Glomerular visceral epithelial cell (primary cell): ENCODE measurements around the gene SLC7A10.
"Not testable (repeated sequence)": the region's sequence is repeated elsewhere in the genome, so short reads cannot be mapped to it uniquely, and the experiment has no call there.

Experiments used
- DNase-seq: peaks from one replicate; pipeline ENCODE4 v3.0.0-alpha.2; 2016; ENCODE audit errors: extremely low spot score

SLC7A10 gene

DNA sequence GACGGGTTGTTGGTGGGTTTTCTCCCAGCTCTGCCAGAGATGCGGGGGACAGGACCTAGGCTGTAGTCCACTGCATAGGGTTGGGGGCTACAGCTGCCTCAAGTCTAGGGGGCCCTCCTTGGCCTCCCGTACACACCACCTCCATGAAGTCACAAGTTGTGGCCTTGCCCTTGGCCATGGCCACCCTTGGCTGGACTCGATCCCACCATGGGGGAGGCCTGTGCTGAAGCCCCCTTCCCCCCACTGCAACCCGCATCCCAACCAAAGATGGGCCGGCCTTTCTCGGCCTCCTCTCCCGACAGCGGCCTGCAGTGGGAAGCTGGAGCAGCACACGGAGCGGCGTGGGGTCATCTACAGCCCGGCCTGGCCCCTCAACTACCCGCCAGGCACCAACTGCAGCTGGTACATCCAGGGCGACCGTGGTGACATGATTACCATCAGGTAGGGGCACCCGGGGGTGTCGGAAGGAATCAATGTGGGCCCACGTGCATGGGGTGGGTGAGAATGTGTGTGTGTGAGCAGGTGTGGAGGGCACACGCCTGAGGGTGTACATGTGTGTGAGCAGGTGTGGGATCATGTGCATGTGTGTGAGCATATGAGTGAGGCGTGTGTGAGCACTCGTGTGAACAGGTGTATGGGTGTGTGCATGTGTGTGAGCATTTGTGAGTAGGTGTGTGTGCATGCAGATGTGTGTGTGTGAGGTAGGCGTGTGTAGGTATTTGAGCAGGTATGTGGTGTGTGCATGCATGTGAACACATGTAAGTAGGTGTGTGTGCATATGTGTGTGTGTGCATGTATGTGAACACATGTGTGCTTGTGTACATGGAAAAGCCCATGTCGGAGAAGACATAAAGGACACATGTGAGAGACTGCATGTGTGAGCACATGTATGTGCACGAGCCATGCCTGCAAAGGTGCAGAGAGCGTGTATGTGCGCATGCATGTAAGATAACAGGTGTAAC, 22.8 kb downstream of the SLC7A10 start:
- DNase-seq, result no peak

- no peak for DNase-seq
Observed at GRCh38 chr19:33201886-33202545, 23.6 kb downstream of the SLC7A10 start.

- DNase-seq, result no peak
Observed at GRCh38 chr19:33201473-33201872, 24.2 kb downstream of the SLC7A10 start.

- DNase-seq, result no peak
Observed at GRCh38 chr19:33199441-33200265, 26.0 kb downstream of the SLC7A10 start.

DNA sequence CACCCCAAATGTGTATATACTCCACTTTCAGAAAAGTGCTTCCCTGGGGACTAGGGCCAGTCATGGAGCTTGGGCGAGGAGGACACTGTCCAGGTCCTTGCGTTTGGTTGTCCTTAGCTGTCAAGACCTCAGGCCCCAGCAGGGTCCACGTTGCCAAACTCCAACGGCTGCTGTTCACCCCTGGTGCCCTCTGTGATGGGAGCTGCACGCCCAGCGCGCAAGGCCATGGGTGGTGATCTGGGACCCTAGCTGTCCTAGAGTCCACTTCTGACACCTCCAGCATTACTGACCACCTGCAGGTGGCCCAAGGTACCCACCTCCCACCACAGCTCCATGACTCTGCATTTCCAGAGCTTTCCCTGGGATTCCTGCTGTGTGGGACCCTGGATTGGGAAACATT, 27.5 kb downstream of the SLC7A10 start:
- DNase-seq, result no peak

GRCh38 chr19:33197591-33198000, 28.1 kb downstream of the SLC7A10 start:
- DNase-seq, result no peak

- no peak for DNase-seq
Observed at GRCh38 chr19:33196446-33197193, 29.0 kb downstream of the SLC7A10 start.

DNA sequence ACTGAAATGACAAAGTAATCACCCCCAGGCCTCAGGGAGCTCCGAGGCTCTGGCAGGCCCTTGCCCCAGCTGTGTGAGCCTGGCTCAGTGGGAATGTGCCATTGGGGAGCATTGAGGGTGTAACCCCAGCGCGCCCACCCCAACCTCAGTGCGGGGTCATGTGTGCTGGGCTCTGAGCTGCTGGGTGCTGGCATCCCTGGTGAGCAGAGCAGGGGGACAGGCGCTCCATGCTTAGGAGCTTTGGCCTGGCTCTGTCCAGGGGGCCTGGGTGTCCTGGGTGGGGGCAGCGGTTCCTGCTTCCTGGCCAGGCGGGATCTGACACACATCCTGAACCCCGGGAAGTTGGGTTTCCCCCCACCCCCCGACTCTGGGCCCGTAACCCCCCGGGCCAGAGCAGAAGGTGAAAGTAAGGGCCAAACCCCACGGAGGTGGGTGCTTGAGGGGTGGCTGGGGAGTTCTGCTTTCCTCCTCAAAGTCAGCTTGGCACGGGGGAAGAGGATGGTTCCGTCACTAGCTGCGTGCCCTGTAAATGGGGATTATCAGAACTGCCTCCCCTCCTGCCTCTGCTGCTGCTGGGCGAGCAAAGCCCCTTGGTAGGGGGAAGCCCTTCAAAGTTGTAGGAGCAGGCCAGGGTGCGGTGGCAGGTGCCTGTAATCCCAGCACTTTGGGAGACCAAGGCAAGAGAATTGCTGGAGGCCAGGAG, 29.9 kb downstream of the SLC7A10 start:
- DNase-seq, result no peak

- no peak for DNase-seq
Observed at GRCh38 chr19:33194886-33195644, 30.6 kb downstream of the SLC7A10 start.

GRCh38 chr19:33194532-33194885, 31.1 kb downstream of the SLC7A10 start:
- DNase-seq, result no peak

DNA sequence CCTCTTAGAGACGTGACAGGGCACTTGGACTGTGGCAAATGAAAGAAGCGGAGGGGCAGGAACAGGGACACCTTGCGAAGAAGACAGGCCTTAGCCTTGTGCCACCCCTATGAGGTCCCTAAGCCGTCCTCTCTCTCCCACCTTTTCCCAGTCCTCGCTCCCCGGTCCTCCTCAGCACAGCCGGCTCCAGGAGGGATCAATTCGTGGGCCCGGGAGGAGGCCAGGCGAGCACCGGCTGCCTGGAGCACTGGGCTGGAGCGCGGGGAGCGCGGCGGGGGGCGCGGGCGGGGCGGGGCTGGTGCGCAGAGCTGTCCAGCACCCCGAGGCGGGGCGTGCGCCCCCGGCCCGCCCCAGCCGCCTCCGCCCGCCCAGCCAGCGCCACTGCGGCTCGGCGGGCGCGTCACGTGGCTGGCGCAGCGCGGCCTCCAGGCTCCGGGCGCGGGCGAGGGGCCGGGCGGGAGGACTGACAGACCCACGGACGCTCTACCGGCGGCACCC, 31.7 kb downstream of the SLC7A10 start, which contains the start of gene LRP3:
LRP3 (plus strand) TSS at position 466 of the 498 bp plus-strand sequence. CDS start 456 bp downstream, outside the sequence.
- no peak for DNase-seq

- no peak for DNase-seq
Observed at GRCh38 chr19:33193269-33193864, 32.3 kb downstream of the SLC7A10 start.

DNA sequence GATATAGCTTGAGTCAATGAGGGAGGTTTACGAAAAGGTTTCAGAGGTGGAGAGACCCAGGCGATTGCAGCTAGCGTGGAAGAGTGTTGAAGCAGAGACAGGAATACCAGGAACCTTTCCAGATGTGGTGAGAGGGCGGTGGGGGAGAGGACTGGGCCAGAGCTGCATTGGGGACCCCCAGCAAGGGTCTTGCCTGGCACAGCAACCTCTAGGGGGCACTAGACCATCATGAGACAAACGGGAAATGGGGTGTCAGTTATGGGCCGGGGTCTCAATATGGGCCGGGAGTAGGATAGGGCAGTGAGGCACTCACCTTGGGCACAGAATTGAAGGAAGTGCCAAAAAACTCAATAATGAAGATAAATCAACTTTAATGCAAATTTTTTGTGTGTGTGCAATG, 33.6 kb downstream of the SLC7A10 start:
- DNase-seq, result no peak

DNA sequence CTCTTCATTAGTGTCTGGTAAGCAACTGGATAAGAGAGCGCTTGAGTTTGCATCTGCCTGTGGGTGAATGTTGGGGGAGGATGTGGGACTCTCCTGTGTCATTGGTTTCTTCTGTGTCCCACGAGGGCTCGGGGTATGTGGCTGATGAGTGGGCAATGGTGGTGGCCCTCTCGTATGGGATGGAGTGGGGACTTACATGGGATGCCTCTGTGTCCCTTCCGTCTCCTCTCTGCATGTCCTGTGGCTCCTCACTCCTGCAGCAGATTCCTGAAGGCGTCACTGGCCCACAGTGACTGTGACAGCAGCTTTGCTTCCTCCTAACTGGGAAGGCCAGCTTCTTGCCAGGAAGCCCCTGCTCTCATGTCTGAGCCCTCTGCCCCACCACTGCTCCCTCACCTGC, 34.1 kb downstream of the SLC7A10 start:
- no peak for DNase-seq

- not testable (repeated sequence) for DNase-seq
Observed at GRCh38 chr19:33191092-33191491, 34.6 kb downstream of the SLC7A10 start.

- no peak for DNase-seq
Observed at GRCh38 chr19:33189453-33189852, 36.2 kb downstream of the SLC7A10 start.

- DNase-seq, result no peak
Observed at GRCh38 chr19:33187183-33187540, 38.5 kb downstream of the SLC7A10 start.

GRCh38 chr19:33186431-33187182, 39.0 kb downstream of the SLC7A10 start:
- no peak for DNase-seq
